Breast epithelium (tissue), 3 donors: ENCODE measurements around the gene SOX10.

Experiments
- CTCF ChIP-seq, 3 donors: fragments of 450-650 bp; IDR thresholded peaks; one replicate each; pipeline ENCODE4 v1.5.1; 2016 to 2017; ENCODE audit warnings: antibody characterized with exemption in 3 of 3, mild to moderate bottlenecking in 3 of 3, moderate library complexity in 3 of 3
- POLR2A ChIP-seq: fragments of 450-650 bp; IDR thresholded peaks from one replicate; pipeline ENCODE4 v1.6.1; 2016; ENCODE audit warnings: antibody characterized with exemption, mild to moderate bottlenecking, moderate library complexity

DNA sequence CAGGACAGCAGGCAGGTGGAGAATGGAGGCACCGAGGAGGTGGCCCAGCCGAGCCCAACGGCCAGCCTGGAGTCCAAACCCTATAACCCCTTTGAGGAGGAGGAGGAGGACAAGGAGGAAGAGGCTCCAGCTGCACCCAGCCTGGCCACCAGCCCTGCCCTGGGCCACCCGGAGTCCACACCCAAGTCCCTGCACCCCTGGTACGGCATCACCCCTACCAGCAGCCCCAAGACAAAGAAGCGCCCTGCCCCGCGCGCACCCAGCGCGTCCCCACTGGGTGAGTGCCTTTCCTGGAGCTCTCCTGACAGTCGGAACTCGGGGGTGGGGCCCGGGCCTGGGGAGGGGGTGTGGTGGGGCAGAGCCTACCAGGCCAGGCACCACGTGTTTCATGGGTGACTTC, 58.6 kb downstream of the SOX10 start:
- TF ChIP-seq POLR2A (no peak), CTCF (IDR thresholded peaks at IDR 0.05) (no peak)
